WTC11 (cell line): Measurements from ENCODE around the gene PRSS27.

ENCODE experiments used
- MAX ChIP-seq: sonication (generic); formaldehyde crosslinking; IDR thresholded peaks from 2 replicates; pipeline ENCODE4 v1.8.0; 2022; ENCODE audit warnings: mild to moderate bottlenecking, missing genetic modification reagents
- ZNF425 ChIP-seq: fragments of 250-450 bp; sonication (Bioruptor Pico); conservative IDR thresholded peaks from 2 replicates; pipeline ENCODE4 v1.9.0; 2021; ENCODE audit warnings: mild to moderate bottlenecking
- TF ChIP-seq, protein P1 (sequence below): fragments of 200-600 bp; IDR thresholded peaks from 2 replicates; pipeline ENCODE4 v1.8.0; 2022; ENCODE audit warnings: antibody characterized with exemption

DNA sequence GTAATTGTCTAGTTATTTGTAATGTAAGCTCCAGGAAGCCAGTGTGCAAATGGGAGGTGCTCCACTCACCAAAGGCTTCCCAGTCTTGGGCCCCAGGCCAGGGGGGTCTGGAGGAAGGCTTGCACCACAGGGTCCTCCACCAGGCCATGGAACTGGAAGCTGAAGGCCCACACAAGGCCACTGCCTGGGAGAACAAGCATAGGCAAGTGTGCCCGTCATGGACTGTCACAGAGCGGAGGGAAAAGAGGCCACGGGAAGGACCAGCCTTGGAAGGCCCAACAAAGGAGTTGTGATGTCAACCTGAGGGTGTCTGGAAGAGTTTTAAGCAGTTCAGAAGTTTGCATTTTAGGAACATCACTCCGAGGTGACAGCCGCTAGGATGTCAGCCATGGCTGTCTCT lies 29.5 kb upstream of the PRSS27 start:
- TF ChIP-seq ZNF425 (CRISPR knock-in tag) (no peak), MAX (CRISPR knock-in tag) (no peak)
- TF ChIP-seq, protein P1, sequence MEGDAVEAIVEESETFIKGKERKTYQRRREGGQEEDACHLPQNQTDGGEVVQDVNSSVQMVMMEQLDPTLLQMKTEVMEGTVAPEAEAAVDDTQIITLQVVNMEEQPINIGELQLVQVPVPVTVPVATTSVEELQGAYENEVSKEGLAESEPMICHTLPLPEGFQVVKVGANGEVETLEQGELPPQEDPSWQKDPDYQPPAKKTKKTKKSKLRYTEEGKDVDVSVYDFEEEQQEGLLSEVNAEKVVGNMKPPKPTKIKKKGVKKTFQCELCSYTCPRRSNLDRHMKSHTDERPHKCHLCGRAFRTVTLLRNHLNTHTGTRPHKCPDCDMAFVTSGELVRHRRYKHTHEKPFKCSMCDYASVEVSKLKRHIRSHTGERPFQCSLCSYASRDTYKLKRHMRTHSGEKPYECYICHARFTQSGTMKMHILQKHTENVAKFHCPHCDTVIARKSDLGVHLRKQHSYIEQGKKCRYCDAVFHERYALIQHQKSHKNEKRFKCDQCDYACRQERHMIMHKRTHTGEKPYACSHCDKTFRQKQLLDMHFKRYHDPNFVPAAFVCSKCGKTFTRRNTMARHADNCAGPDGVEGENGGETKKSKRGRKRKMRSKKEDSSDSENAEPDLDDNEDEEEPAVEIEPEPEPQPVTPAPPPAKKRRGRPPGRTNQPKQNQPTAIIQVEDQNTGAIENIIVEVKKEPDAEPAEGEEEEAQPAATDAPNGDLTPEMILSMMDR: no peak
